Activated CD8-positive, alpha-beta T cell treated with anti-CD3 and anti-CD28 coated beads, Interleukin-2, amount 10 ng/mL, durations not matched to agents 7 days and 5 days (primary cell): Measurements from ENCODE around the gene PREX1. TPM values are rescaled to one million over a fixed set of nuclear protein-coding genes. Genes with fewer than 3 reads are reported as not detected.
A peak's percentile ranks its signal among the peaks of the same experiment; 100 is the strongest.
"Not testable (repeated sequence)": the region's sequence is repeated elsewhere in the genome, so short reads cannot be mapped to it uniquely, and the experiment has no call there.

Source experiments
- ATAC-seq: fragments of 150-1000 bp; cut with Tn5 transposase; one replicate; pipeline ENCODE4 v1.10.0; 2021; ENCODE audit warnings: moderate library complexity
- CTCF ChIA-PET: fragments of 350-600 bp; sonication (Branson Sonifier 250); formaldehyde crosslinking; loops from one replicate; lab custom pipeline; 2021; ENCODE audit warnings: antibody characterized with exemption; lab: Charles Lee
- POLR2A ChIA-PET: fragments of 350-600 bp; sonication (Branson Sonifier 250); formaldehyde crosslinking; loops from one replicate; lab custom pipeline; 2021; ENCODE audit warnings: antibody characterized with exemption; lab: Charles Lee
- DNase-seq: peaks from one replicate; pipeline ENCODE4 v3.0.0-alpha.2; 2020
- H3K27ac Mint-ChIP-seq: one replicate; pipeline ENCODE4 v1.8.0; 2021; ENCODE audit warnings: mild to moderate bottlenecking, mixed read lengths
- H3K27me3 Mint-ChIP-seq: one replicate; pipeline ENCODE4 v1.8.0; 2021; ENCODE audit warnings: low read depth, mixed read lengths
- H3K36me3 Mint-ChIP-seq: one replicate; pipeline ENCODE4 v1.8.0; 2021; ENCODE audit warnings: low read depth, mixed read lengths
- H3K4me1 Mint-ChIP-seq: one replicate; pipeline ENCODE4 v1.8.0; 2021; ENCODE audit warnings: low read depth, mixed read lengths
- H3K4me3 Mint-ChIP-seq: one replicate; pipeline ENCODE4 v1.8.0; 2021; ENCODE audit warnings: mild to moderate bottlenecking, mixed read lengths
- H3K9me3 Mint-ChIP-seq: one replicate; pipeline ENCODE4 v1.8.0; 2022; ENCODE audit warnings: mixed read lengths; ENCODE audit not compliant: insufficient read depth
- total RNA-seq, 2 experiments: library from RNA; stranded (reverse); gene quantifications; one replicate each; pipeline ENCODE4 v1.2.3, GENCODE V29; 2021

The PREX1 gene
- total RNA-seq, 2 experiments from 2014 or later, result 146 to 152 TPM

DNA sequence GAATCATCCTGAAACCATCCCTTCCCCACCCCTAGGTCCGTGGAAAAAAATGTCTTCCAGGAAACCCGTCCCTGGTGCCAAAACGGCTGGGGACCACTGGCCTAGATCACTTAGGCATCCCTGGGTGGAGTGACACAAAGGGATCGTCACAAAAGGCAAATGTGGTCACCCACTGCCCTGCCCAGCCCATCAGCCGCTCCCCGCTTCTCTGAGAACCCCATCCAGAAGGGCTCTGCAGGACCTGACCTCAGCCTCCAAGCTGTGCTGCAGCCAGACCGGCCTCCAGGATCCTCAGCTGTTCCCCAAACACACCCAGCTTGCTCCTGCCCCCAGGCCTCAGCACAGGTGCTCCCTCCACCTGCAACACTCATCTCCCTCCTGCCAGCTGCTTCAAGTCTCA is 61.6 kb downstream of the PREX1 start:
- Mint-ChIP-seq H3K36me3 (peaks cover 71% of the 10 kb centered on the region), H3K4me3 (no peak overlapping the region), H3K27ac (peak overlapping the region; percentile 80), H3K27me3 (no peaks in the 10 kb centered on the region), H3K4me1 (peaks cover 94% of the 10 kb centered on the region), H3K9me3 (peaks cover 6% of the 10 kb centered on the region)
- CTCF ChIA-PET, result interaction anchor here (1.4 kb wide), 1 partner anchor 139 kb away, joined by 4 read pairs; no protein-coding TSS in a partner anchor
- ATAC-seq (no peak), DNase-seq (no peak)
- POLR2A ChIA-PET, result interaction anchor here (1.7 kb wide), 1 partner anchor 50 kb away, joined by 4 read pairs; no protein-coding TSS in a partner anchor

DNA sequence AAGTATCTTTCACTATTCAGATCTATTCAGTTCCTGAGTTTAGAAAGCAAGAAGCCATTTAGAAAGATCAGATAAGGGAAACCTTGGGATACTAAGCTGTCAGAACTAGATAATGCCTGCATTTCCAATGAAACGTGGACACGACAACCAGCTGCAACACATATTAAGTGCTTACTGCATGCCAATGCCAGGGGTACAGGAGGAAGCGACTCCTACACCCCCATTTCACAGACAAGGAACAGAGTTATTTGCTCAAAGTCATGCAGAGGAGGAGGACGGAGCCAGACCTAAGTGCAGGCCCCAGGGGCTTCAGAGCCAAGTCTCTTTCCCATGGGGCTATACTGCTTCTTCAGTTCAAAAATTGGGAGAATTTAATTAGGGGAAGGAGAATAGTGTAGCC is 62.4 kb downstream of the PREX1 start:
- H3K4me1 Mint-ChIP-seq, result peaks cover 94% of the 10 kb centered on the region
- DNase-seq (no peak), ATAC-seq (no peak)
- H3K27me3 Mint-ChIP-seq, result no peaks in the 10 kb centered on the region
- ChIA-PET POLR2A (interaction anchor here (1.7 kb wide), 1 partner anchor 49 kb away, joined by 4 read pairs; no protein-coding TSS in a partner anchor), CTCF (no interaction called here)
- peaks cover 6% of the 10 kb centered on the region for H3K9me3 Mint-ChIP-seq
- H3K27ac Mint-ChIP-seq, result peak overlapping the region; percentile 79
- H3K36me3 Mint-ChIP-seq, result peaks cover 68% of the 10 kb centered on the region
- H3K4me3 Mint-ChIP-seq, result no peak overlapping the region

GRCh38 chr20:48763216-48763914 is 64.4 kb downstream of the PREX1 start:
- no peak for ATAC-seq
- peaks cover 6% of the 10 kb centered on the region for H3K9me3 Mint-ChIP-seq
- peaks cover 69% of the 10 kb centered on the region for H3K36me3 Mint-ChIP-seq
- DNase-seq, result no peak
- no peak overlapping the region for H3K4me3 Mint-ChIP-seq
- H3K27ac Mint-ChIP-seq, result peak overlapping the region; percentile 99
- ChIA-PET CTCF (interaction anchor here (0.9 kb wide), 1 partner anchor 44 kb away, joined by 3 read pairs; no protein-coding TSS in a partner anchor), POLR2A (no interaction called here)
- peaks cover 94% of the 10 kb centered on the region for H3K4me1 Mint-ChIP-seq
- no peaks in the 10 kb centered on the region for H3K27me3 Mint-ChIP-seq

DNA sequence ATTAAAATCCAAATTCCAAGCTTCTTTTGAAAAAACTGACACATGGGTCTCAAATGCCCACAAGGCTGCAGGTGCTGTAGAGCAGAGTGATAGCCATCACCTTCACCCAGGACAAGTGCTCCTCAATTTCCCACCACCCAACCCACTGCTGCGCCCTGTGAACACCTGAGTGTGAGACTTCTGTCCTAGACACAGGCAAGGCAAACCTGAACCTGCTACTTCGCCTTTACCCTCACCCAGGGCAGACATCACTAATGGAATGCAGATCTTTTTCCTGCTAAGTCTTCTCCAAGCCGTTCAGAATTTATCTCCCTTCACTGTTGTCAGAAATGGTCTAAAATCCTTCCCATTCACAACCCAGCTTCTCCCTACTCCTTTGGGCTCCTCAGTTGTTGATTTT is 65.9 kb downstream of the PREX1 start:
- peak overlapping the region; percentile 67 for H3K4me3 Mint-ChIP-seq

DNA sequence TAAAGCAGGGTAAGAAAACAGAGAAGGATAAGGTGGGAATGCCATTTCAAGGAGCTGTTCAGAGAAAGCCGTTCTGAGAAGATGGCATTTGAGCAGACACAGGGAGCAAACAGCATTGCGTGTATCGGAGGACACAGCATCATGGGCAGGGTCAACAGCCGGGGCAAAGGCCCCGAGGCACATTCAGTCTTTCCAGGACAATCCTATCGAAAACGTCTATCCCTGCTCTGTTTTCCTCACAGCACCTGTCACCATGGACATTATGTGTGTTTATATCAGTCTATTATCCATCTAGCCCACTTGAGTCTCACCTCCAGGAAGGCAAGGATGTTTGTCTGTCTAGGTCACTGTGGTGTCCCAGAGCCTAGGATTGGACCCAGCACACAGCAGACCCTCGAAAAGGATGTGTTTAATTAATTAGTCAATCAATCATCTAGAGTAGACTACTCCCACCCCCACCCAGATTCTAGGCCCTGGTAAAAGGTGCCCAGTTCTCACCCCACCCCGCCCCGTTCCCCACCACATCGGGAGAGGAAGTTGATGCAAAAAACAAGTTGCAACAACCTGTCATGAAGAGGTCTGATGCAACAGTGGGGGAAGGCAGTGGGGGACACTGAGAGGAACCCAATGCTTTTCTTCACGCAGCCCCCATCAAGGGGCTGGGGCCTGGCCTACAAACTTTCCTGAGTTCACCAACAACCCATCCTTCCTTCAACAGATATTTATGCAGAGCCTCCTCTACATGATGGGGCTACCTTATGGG is 66.6 kb downstream of the PREX1 start:
- ATAC-seq (peak; percentile 22), DNase-seq (peak; percentile 85)
- ChIA-PET POLR2A (interaction anchor here (0.6 to 1.9 kb wide), 5 partner anchors 8 to 62 kb away, joined by 3 to 5 read pairs (median 4); no protein-coding TSS in a partner anchor), CTCF (interaction anchor here (1.7 to 2.4 kb wide), 3 partner anchors 9 to 103 kb away, joined by 4 to 11 read pairs (median 8); no protein-coding TSS in a partner anchor)
- H3K27me3 Mint-ChIP-seq, result no peaks in the 10 kb centered on the region
- H3K9me3 Mint-ChIP-seq, result peaks cover 6% of the 10 kb centered on the region
- H3K36me3 Mint-ChIP-seq, result peaks cover 70% of the 10 kb centered on the region
- peaks cover 93% of the 10 kb centered on the region for H3K4me1 Mint-ChIP-seq
- peak overlapping the region; percentile 99 for H3K27ac Mint-ChIP-seq
- H3K4me3 Mint-ChIP-seq, result peak overlapping the region; percentile 67

More for the DNA sequence above, 65.9 kb downstream of the PREX1 start:
- Mint-ChIP-seq H3K9me3 (peaks cover 6% of the 10 kb centered on the region), H3K4me1 (peaks cover 94% of the 10 kb centered on the region), H3K27ac (peak overlapping the region; percentile 99), H3K36me3 (peaks cover 70% of the 10 kb centered on the region), H3K27me3 (no peaks in the 10 kb centered on the region)
- ATAC-seq (no peak), DNase-seq (no peak)
- ChIA-PET CTCF (no interaction called here), POLR2A (interaction anchor here (0.6 kb wide), 1 partner anchor 61 kb away, joined by 3 read pairs; no protein-coding TSS in a partner anchor)

DNA sequence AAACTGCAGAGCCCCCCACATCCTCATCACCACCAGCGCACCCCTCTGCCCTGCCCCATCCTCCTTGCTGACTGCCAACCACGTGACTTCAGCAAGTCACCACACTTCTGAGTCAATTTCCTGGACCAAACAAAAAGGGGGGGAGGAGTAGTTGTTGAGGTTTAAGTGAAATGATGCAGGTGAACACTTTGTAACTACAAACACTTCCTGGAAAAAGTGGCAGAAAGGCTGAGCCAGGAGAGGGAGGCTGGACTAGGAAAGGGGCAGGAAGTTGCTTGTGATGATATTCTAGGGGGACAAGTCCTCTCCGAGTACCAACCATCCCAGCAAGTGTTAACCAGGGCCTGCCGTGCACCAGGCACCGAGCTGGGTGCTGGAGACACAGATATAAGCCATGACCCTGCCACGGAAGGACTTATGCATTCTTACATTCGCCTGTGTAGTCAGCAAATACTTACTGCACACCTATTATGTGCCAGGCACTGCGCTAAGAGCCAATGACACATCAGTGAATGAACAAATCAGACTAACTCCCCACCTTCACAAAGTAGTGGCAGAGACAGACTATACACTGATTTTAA is 67.3 kb downstream of the PREX1 start:
- H3K27ac Mint-ChIP-seq, result peak overlapping the region; percentile 99
- H3K9me3 Mint-ChIP-seq, result peaks cover 8% of the 10 kb centered on the region
- no peaks in the 10 kb centered on the region for H3K27me3 Mint-ChIP-seq
- peaks cover 76% of the 10 kb centered on the region for H3K36me3 Mint-ChIP-seq
- ATAC-seq (peak; percentile 74), DNase-seq (peak; percentile 89)
- CTCF ChIA-PET, result interaction anchor here (0.6 to 2.4 kb wide), 6 partner anchors 9 to 103 kb away, joined by 3 to 11 read pairs (median 4); no protein-coding TSS in a partner anchor
- H3K4me3 Mint-ChIP-seq, result peak overlapping the region; percentile 67
- H3K4me1 Mint-ChIP-seq, result peaks cover 94% of the 10 kb centered on the region
- POLR2A ChIA-PET, result interaction anchor here (0.7 to 1.9 kb wide), 7 partner anchors 9 to 61 kb away, joined by 3 to 5 read pairs (median 4); no protein-coding TSS in a partner anchor

DNA sequence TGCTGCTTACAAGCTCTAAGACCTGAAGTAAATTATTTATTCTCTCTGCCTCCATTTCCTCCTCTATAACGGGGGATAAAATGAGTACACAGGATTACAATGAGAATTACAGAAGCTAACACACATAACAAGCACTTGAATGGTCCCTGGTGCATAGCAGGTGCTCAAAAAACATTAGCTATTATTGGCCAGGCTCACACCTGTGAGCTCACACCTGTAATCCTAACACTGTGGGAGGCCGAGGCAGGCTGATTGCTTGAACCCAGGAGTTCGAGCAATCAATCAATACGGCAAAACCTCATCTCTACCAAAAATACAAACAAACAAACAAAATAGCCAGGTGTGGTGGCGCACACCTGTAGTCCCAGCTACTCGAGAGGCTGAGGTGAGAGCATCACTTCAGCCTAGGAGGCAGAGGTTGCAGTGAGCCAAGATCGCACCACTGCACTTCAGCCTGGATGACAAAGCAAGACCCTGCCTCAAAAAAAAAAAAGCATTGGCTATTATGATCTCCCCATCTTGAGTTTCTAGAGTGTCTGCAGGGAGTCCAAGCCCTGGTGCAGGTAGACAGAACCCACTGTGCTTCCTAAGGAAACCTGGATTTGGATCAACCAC is 68.1 kb downstream of the PREX1 start:
- H3K27ac Mint-ChIP-seq, result peak overlapping the region; percentile 99
- H3K27me3 Mint-ChIP-seq, result no peaks in the 10 kb centered on the region
- ChIA-PET CTCF (interaction anchor here (0.6 to 2.4 kb wide), 6 partner anchors 9 to 102 kb away, joined by 3 to 11 read pairs (median 4); no protein-coding TSS in a partner anchor), POLR2A (interaction anchor here (0.7 to 1.9 kb wide), 8 partner anchors 9 to 61 kb away, joined by 3 to 5 read pairs (median 4); no protein-coding TSS in a partner anchor)
- H3K4me3 Mint-ChIP-seq, result peak overlapping the region; percentile 67
- ATAC-seq, result no peak
- H3K36me3 Mint-ChIP-seq, result peaks cover 76% of the 10 kb centered on the region
- H3K4me1 Mint-ChIP-seq, result peaks cover 92% of the 10 kb centered on the region
- peaks cover 9% of the 10 kb centered on the region for H3K9me3 Mint-ChIP-seq
- DNase-seq, result no peak

DNA sequence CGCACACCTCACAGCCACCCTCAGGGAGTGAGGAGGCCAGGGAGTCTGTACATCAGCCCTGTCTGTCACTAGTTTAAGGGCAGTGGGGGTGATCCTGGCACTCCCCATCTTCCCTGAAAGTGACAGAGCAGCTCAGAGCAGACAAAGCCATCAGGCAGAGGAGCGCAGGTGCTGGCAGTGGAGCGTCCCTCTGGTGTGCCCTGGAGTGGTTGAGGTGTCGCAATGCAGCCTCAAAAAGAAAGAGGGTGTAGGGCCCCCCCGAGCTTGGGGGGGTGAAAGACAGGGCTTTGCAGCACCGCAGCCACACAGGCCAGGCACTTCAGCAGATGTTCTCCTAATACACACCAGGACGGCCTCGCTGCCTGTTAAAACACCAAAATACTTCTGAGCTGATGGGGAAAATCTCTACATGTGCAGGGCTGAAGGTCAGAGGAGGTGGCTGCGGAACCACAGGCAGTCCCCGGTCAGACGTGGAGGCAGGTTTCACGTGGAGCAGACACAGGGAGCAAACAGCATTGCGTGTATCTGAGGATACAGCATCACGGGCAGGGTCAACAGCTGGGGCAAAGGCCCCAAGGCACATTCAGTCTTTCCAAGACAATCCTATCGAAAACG is 69.5 kb downstream of the PREX1 start:
- Mint-ChIP-seq H3K9me3 (peaks cover 9% of the 10 kb centered on the region), H3K36me3 (peaks cover 73% of the 10 kb centered on the region), H3K27me3 (no peaks in the 10 kb centered on the region), H3K4me3 (peak overlapping the region; percentile 45), H3K4me1 (peaks cover 89% of the 10 kb centered on the region), H3K27ac (peak overlapping the region; percentile 86)
- CTCF ChIA-PET, result interaction anchor here (1.3 to 2.4 kb wide), 2 partner anchors 70 to 101 kb away, joined by 3 to 11 read pairs; partner anchors contain the start of gene PREX1
- DNase-seq (peak; percentile 46), ATAC-seq (no peak)
- POLR2A ChIA-PET, result interaction anchor here (0.8 kb wide), 1 partner anchor 73 kb away, joined by 3 read pairs; no protein-coding TSS in a partner anchor

DNA sequence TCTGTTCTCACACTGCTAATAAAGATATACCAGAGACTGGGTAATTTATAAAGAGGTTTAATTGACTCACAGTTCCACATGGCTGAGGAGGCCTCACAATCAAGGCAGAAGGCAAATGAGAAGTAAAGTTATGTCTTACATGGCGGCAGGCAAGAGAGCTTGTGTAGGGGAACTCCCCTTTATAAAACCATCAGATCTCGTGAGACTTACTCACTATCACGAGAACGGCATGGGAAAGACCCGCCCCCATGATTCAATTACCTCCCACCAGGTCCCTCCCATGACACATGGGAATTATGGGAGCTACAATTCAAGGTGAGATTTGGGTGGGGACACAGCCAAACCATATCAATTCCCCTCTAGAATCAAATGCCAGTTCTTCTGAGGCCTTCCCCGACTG is 71.0 kb downstream of the PREX1 start:
- POLR2A ChIA-PET, result interaction anchor here (0.7 kb wide), 1 partner anchor 17 kb away, joined by 3 read pairs; no protein-coding TSS in a partner anchor
- H3K27ac Mint-ChIP-seq, result peak overlapping the region; percentile 82
- H3K27me3 Mint-ChIP-seq, CTCF ChIA-PET, ATAC-seq, H3K4me3 Mint-ChIP-seq, DNase-seq, H3K9me3 Mint-ChIP-seq: not testable (repeated sequence)
- peaks cover 74% of the 10 kb centered on the region for H3K36me3 Mint-ChIP-seq
- peaks cover 91% of the 10 kb centered on the region for H3K4me1 Mint-ChIP-seq

- ChIA-PET POLR2A (no interaction called here), CTCF (no interaction called here)
- H3K27me3 Mint-ChIP-seq, result no peaks in the 10 kb centered on the region
- peaks cover 90% of the 10 kb centered on the region for H3K4me1 Mint-ChIP-seq
- H3K36me3 Mint-ChIP-seq, result peaks cover 88% of the 10 kb centered on the region
- no peak overlapping the region for H3K27ac Mint-ChIP-seq
- peaks cover 9% of the 10 kb centered on the region for H3K9me3 Mint-ChIP-seq
- no peak for ATAC-seq
- no peak for DNase-seq
- H3K4me3 Mint-ChIP-seq, result no peak overlapping the region
Measured at GRCh38 chr20:48754292-48754691, 73.5 kb downstream of the PREX1 start.
